HG03354 (cell line): Measurements from ENCODE around the gene STOX2.

Experiments
- ATAC-seq: cut with Tn5 transposase; IDR thresholded peaks from one replicate; pipeline ENCODE4 v1.9.1; 2021; ENCODE audit warnings: mild to moderate bottlenecking; ENCODE audit not compliant: unreplicated experiment, poor library complexity, severe bottlenecking

STOX2 gene

GRCh38 chr4:183905081-183905592 is at the start of gene STOX2:
TSS of gene STOX2 (plus strand) at chr4:183905307. CDS start at chr4:183906791, 1,484 bp downstream.
- no peak for ATAC-seq

- ATAC-seq = no peak
Measured at GRCh38 chr4:183855323-183856190, 49.5 kb upstream of the STOX2 start.

GRCh38 chr4:183857040-183857439 is 48.1 kb upstream of the STOX2 start:
- ATAC-seq = no peak

GRCh38 chr4:183858011-183858615 is 47.0 kb upstream of the STOX2 start:
- ATAC-seq = no peak

- ATAC-seq = no peak
Measured at GRCh38 chr4:183860119-183860518, 45.0 kb upstream of the STOX2 start.

GRCh38 chr4:183860731-183861130 is 44.4 kb upstream of the STOX2 start:
- no peak for ATAC-seq

- ATAC-seq = no peak
Measured at GRCh38 chr4:183861426-183861825, 43.7 kb upstream of the STOX2 start.

- no peak for ATAC-seq
Measured at GRCh38 chr4:183863155-183863825, 41.8 kb upstream of the STOX2 start.

- no peak for ATAC-seq
Measured at GRCh38 chr4:183867247-183867646, 37.9 kb upstream of the STOX2 start.

- ATAC-seq = no peak
Measured at GRCh38 chr4:183870997-183871396, 34.1 kb upstream of the STOX2 start.

- no peak for ATAC-seq
Measured at GRCh38 chr4:183871581-183871980, 33.5 kb upstream of the STOX2 start.

GRCh38 chr4:183872531-183872930 is 32.6 kb upstream of the STOX2 start:
- no peak for ATAC-seq

GRCh38 chr4:183873409-183874185 is 31.5 kb upstream of the STOX2 start:
- ATAC-seq = no peak

GRCh38 chr4:183875251-183875825 is 29.8 kb upstream of the STOX2 start:
- no peak for ATAC-seq

- ATAC-seq = no peak
Measured at GRCh38 chr4:183876268-183876934, 28.7 kb upstream of the STOX2 start.

GRCh38 chr4:183878251-183878970 is 26.7 kb upstream of the STOX2 start:
- ATAC-seq = no peak

- no peak for ATAC-seq
Measured at GRCh38 chr4:183885205-183885720, 19.8 kb upstream of the STOX2 start.

- no peak for ATAC-seq
Measured at GRCh38 chr4:183887351-183887750, 17.8 kb upstream of the STOX2 start.
